HEK293 (cell line): ENCODE measurements around the gene RCOR2.

ENCODE experiments used
- TCF7L2 ChIP-seq: IDR thresholded peaks from 2 replicates; pipeline ENCODE4 v1.6.1; 2011; ENCODE audit warnings: low read depth, mild to moderate bottlenecking, inconsistent platforms, low read length, moderate library complexity, borderline replicate concordance
- ZNF132 ChIP-seq: fragments of 450-650 bp; formaldehyde crosslinking; IDR thresholded peaks from 2 replicates; pipeline ENCODE4 v1.5.1; 2017; ENCODE audit warnings: missing biosample characterization, missing genetic modification characterization, borderline replicate concordance
- ZNF138 ChIP-seq: fragments of 450-650 bp; formaldehyde crosslinking; IDR thresholded peaks from 2 replicates; pipeline ENCODE4 v1.5.1; 2016; ENCODE audit warnings: missing biosample characterization, missing genetic modification characterization, borderline replicate concordance
- ZNF24 ChIP-seq: fragments of 450-650 bp; formaldehyde crosslinking; IDR thresholded peaks from 2 replicates; pipeline ENCODE4 v1.5.1; 2016; ENCODE audit warnings: missing biosample characterization, missing genetic modification characterization
- ZNF274 ChIP-seq, 2 experiments: fragments of 200-500 bp in 1 of 2; fragments of 450-650 bp in 1 of 2; sonication (Bioruptor generic) in 1 of 2; formaldehyde crosslinking in 1 of 2; IDR thresholded peaks; 2 replicates each; pipeline versions ENCODE4 v1.5.1 to v1.6.1; 2014 to 2016; ENCODE audit warnings: borderline replicate concordance in 1 of 2, inconsistent platforms in 1 of 2, low read length in 1 of 2, missing biosample characterization in 1 of 2, missing genetic modification characterization in 1 of 2
- ZNF37A ChIP-seq: fragments of 450-650 bp; IDR thresholded peaks from 2 replicates; pipeline ENCODE4 v1.5.1; 2018; ENCODE audit warnings: missing biosample characterization, missing genetic modification characterization
- ZNF514 ChIP-seq: fragments of 450-650 bp; formaldehyde crosslinking; IDR thresholded peaks from 2 replicates; pipeline ENCODE4 v1.5.1; 2016; ENCODE audit warnings: missing biosample characterization, missing genetic modification characterization
- ZNF549 ChIP-seq: fragments of 450-650 bp; IDR thresholded peaks from 2 replicates; pipeline ENCODE4 v1.5.1; 2018; ENCODE audit warnings: missing biosample characterization, missing genetic modification characterization, mild to moderate bottlenecking, inconsistent platforms, moderate library complexity
- ZNF654 ChIP-seq: fragments of 450-650 bp; formaldehyde crosslinking; IDR thresholded peaks from 2 replicates; pipeline ENCODE4 v1.5.1; 2016; ENCODE audit warnings: low read depth, missing biosample characterization, missing genetic modification characterization
- ZNF707 ChIP-seq: fragments of 450-650 bp; formaldehyde crosslinking; IDR thresholded peaks from 2 replicates; pipeline ENCODE4 v1.5.1; 2016; ENCODE audit warnings: missing biosample characterization, missing genetic modification characterization
- ZSCAN30 ChIP-seq: fragments of 450-650 bp; IDR thresholded peaks from 2 replicates; pipeline ENCODE4 v1.5.1; 2018; ENCODE audit warnings: missing biosample characterization, mild to moderate bottlenecking, missing genetic modification characterization, moderate library complexity
- TF ChIP-seq, protein P1 (sequence below): fragments of 450-650 bp; formaldehyde crosslinking; IDR thresholded peaks from 2 replicates; pipeline ENCODE4 v1.5.1; 2016; ENCODE audit warnings: missing biosample characterization, missing genetic modification characterization
- TF ChIP-seq, protein P2 (sequence below): fragments of 450-650 bp; formaldehyde crosslinking; IDR thresholded peaks from 2 replicates; pipeline ENCODE4 v1.5.1; 2016; ENCODE audit warnings: missing biosample characterization, missing genetic modification characterization
- TF ChIP-seq, protein P3 (sequence below): fragments of 450-650 bp; formaldehyde crosslinking; IDR thresholded peaks from 2 replicates; pipeline ENCODE4; 2016; ENCODE audit warnings: missing biosample characterization, missing genetic modification characterization

DNA sequence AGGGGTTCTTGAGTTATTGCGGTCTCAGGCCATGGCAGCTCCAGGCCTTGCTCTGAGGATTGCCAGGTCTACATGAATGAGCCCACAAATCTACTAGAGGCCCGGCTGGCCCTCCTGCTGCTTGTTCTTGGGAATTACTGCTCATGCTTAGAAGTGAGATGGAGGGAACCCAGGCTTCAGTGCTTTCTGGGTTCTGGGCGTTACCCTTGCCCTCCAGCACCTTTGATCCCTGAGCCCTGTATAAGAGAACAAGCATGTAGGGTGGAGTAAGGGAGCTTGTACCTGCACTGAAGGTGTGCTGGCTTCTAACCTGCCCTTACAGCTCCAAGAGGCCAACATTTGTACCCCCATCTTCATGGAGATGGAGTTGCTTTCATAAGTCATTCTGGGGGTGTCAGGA lies 25.8 kb upstream of the RCOR2 start:
- TF ChIP-seq, protein P1, sequence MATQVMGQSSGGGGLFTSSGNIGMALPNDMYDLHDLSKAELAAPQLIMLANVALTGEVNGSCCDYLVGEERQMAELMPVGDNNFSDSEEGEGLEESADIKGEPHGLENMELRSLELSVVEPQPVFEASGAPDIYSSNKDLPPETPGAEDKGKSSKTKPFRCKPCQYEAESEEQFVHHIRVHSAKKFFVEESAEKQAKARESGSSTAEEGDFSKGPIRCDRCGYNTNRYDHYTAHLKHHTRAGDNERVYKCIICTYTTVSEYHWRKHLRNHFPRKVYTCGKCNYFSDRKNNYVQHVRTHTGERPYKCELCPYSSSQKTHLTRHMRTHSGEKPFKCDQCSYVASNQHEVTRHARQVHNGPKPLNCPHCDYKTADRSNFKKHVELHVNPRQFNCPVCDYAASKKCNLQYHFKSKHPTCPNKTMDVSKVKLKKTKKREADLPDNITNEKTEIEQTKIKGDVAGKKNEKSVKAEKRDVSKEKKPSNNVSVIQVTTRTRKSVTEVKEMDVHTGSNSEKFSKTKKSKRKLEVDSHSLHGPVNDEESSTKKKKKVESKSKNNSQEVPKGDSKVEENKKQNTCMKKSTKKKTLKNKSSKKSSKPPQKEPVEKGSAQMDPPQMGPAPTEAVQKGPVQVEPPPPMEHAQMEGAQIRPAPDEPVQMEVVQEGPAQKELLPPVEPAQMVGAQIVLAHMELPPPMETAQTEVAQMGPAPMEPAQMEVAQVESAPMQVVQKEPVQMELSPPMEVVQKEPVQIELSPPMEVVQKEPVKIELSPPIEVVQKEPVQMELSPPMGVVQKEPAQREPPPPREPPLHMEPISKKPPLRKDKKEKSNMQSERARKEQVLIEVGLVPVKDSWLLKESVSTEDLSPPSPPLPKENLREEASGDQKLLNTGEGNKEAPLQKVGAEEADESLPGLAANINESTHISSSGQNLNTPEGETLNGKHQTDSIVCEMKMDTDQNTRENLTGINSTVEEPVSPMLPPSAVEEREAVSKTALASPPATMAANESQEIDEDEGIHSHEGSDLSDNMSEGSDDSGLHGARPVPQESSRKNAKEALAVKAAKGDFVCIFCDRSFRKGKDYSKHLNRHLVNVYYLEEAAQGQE: no peak
- no peak for TF ChIP-seq ZNF138 (tag by site-specific recombination)
- TF ChIP-seq, protein P2, sequence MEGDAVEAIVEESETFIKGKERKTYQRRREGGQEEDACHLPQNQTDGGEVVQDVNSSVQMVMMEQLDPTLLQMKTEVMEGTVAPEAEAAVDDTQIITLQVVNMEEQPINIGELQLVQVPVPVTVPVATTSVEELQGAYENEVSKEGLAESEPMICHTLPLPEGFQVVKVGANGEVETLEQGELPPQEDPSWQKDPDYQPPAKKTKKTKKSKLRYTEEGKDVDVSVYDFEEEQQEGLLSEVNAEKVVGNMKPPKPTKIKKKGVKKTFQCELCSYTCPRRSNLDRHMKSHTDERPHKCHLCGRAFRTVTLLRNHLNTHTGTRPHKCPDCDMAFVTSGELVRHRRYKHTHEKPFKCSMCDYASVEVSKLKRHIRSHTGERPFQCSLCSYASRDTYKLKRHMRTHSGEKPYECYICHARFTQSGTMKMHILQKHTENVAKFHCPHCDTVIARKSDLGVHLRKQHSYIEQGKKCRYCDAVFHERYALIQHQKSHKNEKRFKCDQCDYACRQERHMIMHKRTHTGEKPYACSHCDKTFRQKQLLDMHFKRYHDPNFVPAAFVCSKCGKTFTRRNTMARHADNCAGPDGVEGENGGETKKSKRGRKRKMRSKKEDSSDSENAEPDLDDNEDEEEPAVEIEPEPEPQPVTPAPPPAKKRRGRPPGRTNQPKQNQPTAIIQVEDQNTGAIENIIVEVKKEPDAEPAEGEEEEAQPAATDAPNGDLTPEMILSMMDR (tag by site-specific recombination): no peak
- TF ChIP-seq, protein P3, sequence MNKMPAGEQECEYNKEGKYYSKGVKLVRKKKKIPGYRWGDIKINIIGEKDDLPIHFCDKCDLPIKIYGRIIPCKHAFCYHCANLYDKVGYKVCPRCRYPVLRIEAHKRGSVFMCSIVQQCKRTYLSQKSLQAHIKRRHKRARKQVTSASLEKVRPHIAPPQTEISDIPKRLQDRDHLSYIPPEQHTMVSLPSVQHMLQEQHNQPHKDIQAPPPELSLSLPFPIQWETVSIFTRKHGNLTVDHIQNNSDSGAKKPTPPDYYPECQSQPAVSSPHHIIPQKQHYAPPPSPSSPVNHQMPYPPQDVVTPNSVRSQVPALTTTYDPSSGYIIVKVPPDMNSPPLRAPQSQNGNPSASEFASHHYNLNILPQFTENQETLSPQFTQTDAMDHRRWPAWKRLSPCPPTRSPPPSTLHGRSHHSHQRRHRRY (tag by site-specific recombination): no peak
- TF ChIP-seq ZNF654 (tag by site-specific recombination): no peak
- TF ChIP-seq ZNF274 (IDR thresholded peaks at IDR 0.05; ENCODE audit: low read length): no peak
- no peak for TF ChIP-seq ZNF274 (tag by site-specific recombination; IDR thresholded peaks at IDR 0.05; ENCODE audit: borderline replicate concordance)
- TF ChIP-seq ZNF37A (tag by site-specific recombination): no peak
- no peak for TF ChIP-seq ZNF514
- TF ChIP-seq ZNF707 (tag by site-specific recombination): no peak
- TF ChIP-seq ZNF549 (tag by site-specific recombination): no peak
- TF ChIP-seq ZSCAN30: no peak
- TF ChIP-seq ZNF24 (tag by site-specific recombination): no peak
- no peak for TF ChIP-seq ZNF132
- TF ChIP-seq TCF7L2: no peak
